Measurements from ENCODE around the gene KRTAP20-2.

Gene KRTAP20-2

GRCh38 chr21:30628109-30628508, 6.9 kb upstream of the KRTAP20-2 start:
- DNase-seq = no peak
- no peak for TF ChIP-seq POLR2A (IDR thresholded peaks at IDR 0.05; ENCODE audit: low read length)
- TF ChIP-seq GATA1 (IDR thresholded peaks at IDR 0.05; ENCODE audit: low read depth, low read length) = no peak

GRCh38 chr21:30629200-30629599, 5.8 kb upstream of the KRTAP20-2 start:
- no peak for DNase-seq

DNA sequence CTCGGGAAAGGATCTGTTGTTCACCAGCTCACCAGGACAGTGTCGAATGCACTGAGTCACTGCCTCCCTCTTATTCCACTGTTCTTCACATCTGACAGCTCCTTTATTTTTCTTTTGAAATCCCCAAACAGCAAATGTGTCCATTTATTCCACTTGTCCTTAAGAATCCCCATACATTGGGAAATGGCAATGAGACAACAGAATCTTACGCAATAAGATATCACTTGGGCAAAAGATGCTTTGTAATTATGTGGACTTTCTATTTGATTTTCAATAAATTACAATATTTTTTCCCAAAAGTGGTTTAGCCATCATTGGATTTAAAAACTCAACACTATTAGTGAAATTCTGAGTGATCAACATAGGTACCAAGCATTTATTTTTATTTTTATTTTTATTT, 3.7 kb downstream of the KRTAP20-2 start:
- no peak for DNase-seq
- TF ChIP-seq POLR2A (IDR thresholded peaks at IDR 0.05; ENCODE audit: low read length) (no peak), GATA1 (IDR thresholded peaks at IDR 0.05; ENCODE audit: low read depth, low read length) (no peak)

More at GRCh38 chr21:30629200-30629599, 5.8 kb upstream of the KRTAP20-2 start:
- no peak for TF ChIP-seq GATA1 (IDR thresholded peaks at IDR 0.05; ENCODE audit: low read depth, low read length)

GRCh38 chr21:30642564-30642963, 7.6 kb downstream of the KRTAP20-2 start, which contains the start of gene KRTAP20-3:
Gene KRTAP20-3 (plus strand): TSS chr21:30642864.
- no peak for DNase-seq
- TF ChIP-seq POLR2A (IDR thresholded peaks at IDR 0.05; ENCODE audit: low read length) (no peak), GATA1 (IDR thresholded peaks at IDR 0.05; ENCODE audit: low read depth, low read length) (no peak)

DNA sequence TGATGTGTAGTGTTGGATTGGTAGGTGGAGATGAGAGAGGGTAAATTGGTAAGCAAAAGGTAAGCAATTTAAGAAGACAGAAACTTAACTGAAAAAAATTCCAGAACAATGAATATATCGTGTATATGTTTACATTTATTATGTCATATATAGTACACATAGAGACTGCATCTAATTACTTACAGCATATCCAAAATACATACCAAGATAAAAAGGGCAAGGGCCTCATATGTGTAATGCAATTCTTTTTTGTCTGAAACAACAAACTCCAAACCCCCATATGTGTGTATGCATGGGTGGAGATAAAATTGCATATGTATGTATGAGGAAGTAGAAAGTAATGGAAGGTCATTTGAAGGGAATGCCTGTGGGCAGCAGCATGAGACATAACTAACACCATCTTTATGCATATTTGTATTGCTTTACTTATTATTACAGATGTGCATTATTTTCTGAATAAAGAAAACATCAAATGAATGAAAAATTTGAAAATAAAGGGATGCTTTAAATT, 12.0 kb downstream of the KRTAP20-2 start:
- TF ChIP-seq GATA1 (IDR thresholded peaks at IDR 0.05; ENCODE audit: low read depth, low read length) = no peak
- no peak for TF ChIP-seq POLR2A (IDR thresholded peaks at IDR 0.05; ENCODE audit: low read length)
- no peak for DNase-seq

DNA sequence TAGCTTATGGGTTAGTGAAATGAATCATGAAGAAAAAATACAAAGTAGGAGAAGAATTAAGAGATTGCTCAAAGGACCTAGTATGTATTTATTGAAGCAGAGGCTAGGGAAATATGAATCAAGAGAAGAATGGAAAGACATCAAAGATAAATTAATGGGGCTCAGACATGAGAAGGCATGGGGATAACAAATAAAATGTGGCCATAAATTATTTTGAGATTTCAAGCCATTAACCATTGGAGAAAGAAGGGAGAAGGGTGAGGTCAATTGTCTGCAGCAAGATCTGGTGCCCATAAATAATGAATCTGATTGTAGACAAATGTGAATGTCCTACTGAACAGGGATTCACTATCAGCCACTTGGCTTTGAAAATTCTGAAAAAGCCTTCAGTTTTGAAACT, 17.9 kb downstream of the KRTAP20-2 start:
- TF ChIP-seq GATA1 (IDR thresholded peaks at IDR 0.05; ENCODE audit: low read depth, low read length) = no peak
- no peak for TF ChIP-seq POLR2A (IDR thresholded peaks at IDR 0.05; ENCODE audit: low read length)
- no peak for DNase-seq

DNA sequence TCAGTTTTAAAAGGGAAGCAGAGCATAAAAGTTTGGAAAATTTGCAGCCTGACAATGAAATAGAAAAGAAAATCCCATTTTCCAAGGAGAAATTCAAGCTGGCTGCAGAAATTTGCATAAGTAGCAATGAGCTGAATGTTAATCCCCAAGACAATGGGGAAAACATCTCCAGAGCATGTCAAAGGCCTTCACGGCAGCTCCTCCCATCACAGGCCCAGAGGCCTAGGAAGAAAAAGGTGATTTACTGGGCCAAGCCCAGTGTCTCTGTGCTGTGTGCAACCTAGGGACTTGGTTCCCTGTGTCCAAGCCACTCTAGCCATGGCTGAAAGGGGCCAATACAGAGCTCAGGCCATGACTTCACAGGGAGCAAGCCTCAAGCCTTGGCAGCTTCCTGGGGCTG, 33.8 kb downstream of the KRTAP20-2 start:
- DNase-seq = no peak
- TF ChIP-seq POLR2A (IDR thresholded peaks at IDR 0.05; ENCODE audit: low read length) (no peak), GATA1 (IDR thresholded peaks at IDR 0.05; ENCODE audit: low read depth, low read length) (no peak)

GRCh38 chr21:30672985-30673650, 38.1 kb downstream of the KRTAP20-2 start:
- no peak for DNase-seq
- no peak for TF ChIP-seq GATA1 (IDR thresholded peaks at IDR 0.05; ENCODE audit: low read depth, low read length)
- no peak for TF ChIP-seq POLR2A (IDR thresholded peaks at IDR 0.05; ENCODE audit: low read length)

DNA sequence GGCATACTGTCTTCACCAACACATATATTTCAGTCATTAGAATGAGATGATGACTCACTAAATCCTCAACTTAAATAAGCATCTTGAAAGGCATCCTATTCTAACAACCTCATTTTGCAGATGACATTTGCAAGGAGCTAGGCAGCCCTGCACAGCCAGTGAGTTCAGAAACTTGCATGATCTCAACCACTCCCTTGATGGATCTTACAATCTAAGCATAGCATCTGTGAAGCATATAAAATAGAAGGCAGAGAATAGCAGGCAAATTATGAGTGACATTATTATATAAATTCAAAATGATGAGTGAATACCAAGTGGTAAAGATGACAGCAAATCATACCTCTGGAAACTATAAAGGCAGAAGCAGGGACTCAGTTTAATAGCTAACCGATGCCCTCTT, 39.3 kb downstream of the KRTAP20-2 start:
- DNase-seq = no peak
- TF ChIP-seq GATA1 (IDR thresholded peaks at IDR 0.05; ENCODE audit: low read depth, low read length) (no peak), POLR2A (IDR thresholded peaks at IDR 0.05; ENCODE audit: low read length) (no peak)

GRCh38 chr21:30676737-30677136, 41.7 kb downstream of the KRTAP20-2 start:
- DNase-seq = no peak
- TF ChIP-seq POLR2A (IDR thresholded peaks at IDR 0.05; ENCODE audit: low read length) (no peak), GATA1 (IDR thresholded peaks at IDR 0.05; ENCODE audit: low read depth, low read length) (no peak)

- no peak for DNase-seq
- TF ChIP-seq POLR2A (IDR thresholded peaks at IDR 0.05; ENCODE audit: low read length) (no peak), GATA1 (IDR thresholded peaks at IDR 0.05; ENCODE audit: low read depth, low read length) (no peak)
Measured at GRCh38 chr21:30680586-30680985, 45.6 kb downstream of the KRTAP20-2 start.

- DNase-seq = no peak
- TF ChIP-seq POLR2A (IDR thresholded peaks at IDR 0.05; ENCODE audit: low read length) (no peak), GATA1 (IDR thresholded peaks at IDR 0.05; ENCODE audit: low read depth, low read length) (no peak)
Measured at GRCh38 chr21:30684506-30684905, 49.5 kb downstream of the KRTAP20-2 start.
